HG03175 (cell line): ENCODE measurements around the gene ZNF20.
"Not testable (repeated sequence)": the region's sequence is repeated elsewhere in the genome, so short reads cannot be mapped to it uniquely, and the experiment has no call there.

Experiments
- ATAC-seq: cut with Tn5 transposase; IDR thresholded peaks from one replicate; pipeline ENCODE4 v1.9.1; 2021; ENCODE audit warnings: mild to moderate bottlenecking, moderate library complexity; ENCODE audit not compliant: unreplicated experiment

Gene ZNF20

GRCh38 chr19:12113121-12113520, 27.0 kb downstream of the ZNF20 start:
- ATAC-seq = no peak

- no peak for ATAC-seq
These were observed 27.4 kb downstream of the ZNF20 start for GRCh38 chr19:12112701-12113100.

GRCh38 chr19:12111943-12112637, 28.1 kb downstream of the ZNF20 start:
- ATAC-seq = no peak

- ATAC-seq = no peak
These were observed 29.0 kb downstream of the ZNF20 start for GRCh38 chr19:12111176-12111575.

- ATAC-seq = not testable (repeated sequence)
These were observed 36.2 kb downstream of the ZNF20 start for GRCh38 chr19:12103909-12104308.

GRCh38 chr19:12098040-12098439, 42.1 kb downstream of the ZNF20 start:
- ATAC-seq = no peak

- no peak for ATAC-seq
These were observed 44.9 kb downstream of the ZNF20 start for GRCh38 chr19:12095111-12095790.

- no peak for ATAC-seq
These were observed 46.4 kb downstream of the ZNF20 start for GRCh38 chr19:12093777-12094176.

- no peak for ATAC-seq
These were observed 47.2 kb downstream of the ZNF20 start for GRCh38 chr19:12092956-12093355.

- ATAC-seq = no peak
These were observed 47.9 kb downstream of the ZNF20 start for GRCh38 chr19:12092065-12092867.

GRCh38 chr19:12090807-12091206, 49.3 kb downstream of the ZNF20 start:
- ATAC-seq = no peak

- no peak for ATAC-seq
These were observed 54.9 kb downstream of the ZNF20 start for GRCh38 chr19:12085074-12085818.

GRCh38 chr19:12083336-12083735, 56.8 kb downstream of the ZNF20 start:
- not testable (repeated sequence) for ATAC-seq
